Type B pancreatic cell (in vitro differentiated cells): ENCODE data around the gene CABP7. TPM values are rescaled to one million over a fixed set of nuclear protein-coding genes. Genes with fewer than 3 reads are reported as not detected.

ENCODE experiments used
- DNase-seq: peaks from one replicate; pipeline ENCODE4 v3.0.0; 2021; ENCODE audit warnings: mixed read lengths; ENCODE audit not compliant: unreplicated experiment; ENCODE audit errors: extremely low spot score
- H3K27ac Mint-ChIP-seq: 2 replicates; pipeline ENCODE4 v1.8.0; 2021; ENCODE audit warnings: mild to moderate bottlenecking, mixed read lengths
- H3K27me3 Mint-ChIP-seq: 2 replicates; pipeline ENCODE4 v1.8.0; 2021; ENCODE audit warnings: mixed read lengths
- H3K36me3 Mint-ChIP-seq: 2 replicates; pipeline ENCODE4 v1.8.0; 2021; ENCODE audit warnings: mixed read lengths
- H3K4me1 Mint-ChIP-seq: one replicate; pipeline ENCODE4 v1.8.0; 2021; ENCODE audit warnings: mixed read lengths; ENCODE audit not compliant: unreplicated experiment
- H3K4me3 Mint-ChIP-seq: 2 replicates; pipeline ENCODE4 v1.8.0; 2021; ENCODE audit warnings: mild to moderate bottlenecking, mixed read lengths
- H3K9me3 Mint-ChIP-seq: 2 replicates; pipeline ENCODE4 v1.8.0; 2021; ENCODE audit warnings: mixed read lengths
- total RNA-seq: library from RNA; stranded (reverse); gene quantifications from 2 replicates; pipeline ENCODE4 v1.2.1, GENCODE V29; 2021; ENCODE audit warnings: low replicate concordance
- TF ChIP-seq, protein P1 (sequence below): fragments of 200-600 bp; sonication (generic); conservative IDR thresholded peaks from 2 replicates; pipeline ENCODE4 v1.5.0; 2021; ENCODE audit warnings: antibody characterized with exemption, mild to moderate bottlenecking

CABP7 gene
- total RNA-seq, 1 donor from 2014 or later = 1.7 TPM

- Mint-ChIP-seq H3K9me3 (no peaks in the 10 kb centered on the region), H3K36me3 (peaks cover 11% of the 10 kb centered on the region), H3K27me3 (no peaks in the 10 kb centered on the region), H3K4me3 (no peak overlapping the region), H3K4me1 (peaks cover 21% of the 10 kb centered on the region), H3K27ac (no peak overlapping the region)
- TF ChIP-seq, protein P1, sequence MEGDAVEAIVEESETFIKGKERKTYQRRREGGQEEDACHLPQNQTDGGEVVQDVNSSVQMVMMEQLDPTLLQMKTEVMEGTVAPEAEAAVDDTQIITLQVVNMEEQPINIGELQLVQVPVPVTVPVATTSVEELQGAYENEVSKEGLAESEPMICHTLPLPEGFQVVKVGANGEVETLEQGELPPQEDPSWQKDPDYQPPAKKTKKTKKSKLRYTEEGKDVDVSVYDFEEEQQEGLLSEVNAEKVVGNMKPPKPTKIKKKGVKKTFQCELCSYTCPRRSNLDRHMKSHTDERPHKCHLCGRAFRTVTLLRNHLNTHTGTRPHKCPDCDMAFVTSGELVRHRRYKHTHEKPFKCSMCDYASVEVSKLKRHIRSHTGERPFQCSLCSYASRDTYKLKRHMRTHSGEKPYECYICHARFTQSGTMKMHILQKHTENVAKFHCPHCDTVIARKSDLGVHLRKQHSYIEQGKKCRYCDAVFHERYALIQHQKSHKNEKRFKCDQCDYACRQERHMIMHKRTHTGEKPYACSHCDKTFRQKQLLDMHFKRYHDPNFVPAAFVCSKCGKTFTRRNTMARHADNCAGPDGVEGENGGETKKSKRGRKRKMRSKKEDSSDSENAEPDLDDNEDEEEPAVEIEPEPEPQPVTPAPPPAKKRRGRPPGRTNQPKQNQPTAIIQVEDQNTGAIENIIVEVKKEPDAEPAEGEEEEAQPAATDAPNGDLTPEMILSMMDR = no peak
- no peak for DNase-seq
Measured at GRCh38 chr22:29683536-29683935, 36.3 kb upstream of the CABP7 start.

DNA sequence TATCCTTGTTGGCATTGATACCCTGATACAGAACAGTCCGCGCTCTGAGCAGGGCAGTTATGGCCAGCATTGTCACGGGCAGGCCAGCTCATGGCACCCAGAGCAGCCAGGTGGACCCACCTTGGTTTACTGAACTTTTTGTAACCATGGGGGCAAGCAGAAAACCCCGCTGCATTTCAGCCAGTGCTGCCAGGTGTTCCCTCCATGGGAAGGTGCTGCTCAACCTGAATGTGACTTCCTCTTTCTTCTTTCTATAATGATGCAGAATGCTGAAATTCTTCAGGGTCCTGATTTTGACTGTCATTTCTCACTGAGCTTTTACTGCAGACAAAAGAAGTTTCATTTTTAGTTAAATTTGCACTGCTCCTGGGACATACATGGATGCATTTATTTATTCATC, 35.6 kb upstream of the CABP7 start:
- DNase-seq = no peak
- peaks cover 11% of the 10 kb centered on the region for H3K36me3 Mint-ChIP-seq
- H3K27me3 Mint-ChIP-seq = no peaks in the 10 kb centered on the region
- no peaks in the 10 kb centered on the region for H3K9me3 Mint-ChIP-seq
- H3K4me1 Mint-ChIP-seq = peaks cover 26% of the 10 kb centered on the region
- no peak overlapping the region for H3K4me3 Mint-ChIP-seq
- H3K27ac Mint-ChIP-seq = no peak overlapping the region
- TF ChIP-seq, protein P1 = no peak

DNA sequence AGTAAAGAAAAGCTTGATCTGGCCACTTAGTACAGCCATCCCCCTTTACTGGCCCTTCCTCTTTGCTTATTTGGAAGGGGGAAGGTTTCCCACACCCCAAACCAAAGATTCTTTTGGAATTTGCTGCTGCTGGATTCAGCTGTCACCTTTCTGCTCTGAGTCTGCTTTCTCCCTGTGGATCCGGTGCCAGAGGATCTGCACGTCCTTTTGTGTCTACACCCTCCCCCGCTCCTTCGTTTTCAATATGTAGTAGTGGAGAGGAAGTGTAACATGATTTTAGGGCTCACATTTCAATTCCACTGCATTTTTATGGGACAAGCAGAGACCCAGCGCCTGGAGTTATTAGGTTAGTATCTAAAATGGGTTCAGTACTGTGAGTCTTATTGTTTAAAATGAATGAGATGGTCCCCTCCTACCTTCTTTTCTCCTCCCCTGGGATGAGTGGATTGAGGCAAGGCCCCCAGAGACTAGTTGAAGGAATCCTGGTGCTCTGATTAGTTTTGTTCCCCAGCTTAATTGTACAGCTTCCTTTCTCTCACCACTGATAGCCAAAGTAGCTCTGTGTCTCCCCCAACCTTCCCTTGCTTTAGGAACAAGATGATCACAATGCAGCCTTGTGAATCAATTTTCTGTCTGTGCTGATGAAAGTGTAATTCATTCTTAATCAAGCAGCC, 30.5 kb upstream of the CABP7 start:
- Mint-ChIP-seq H3K36me3 (peaks cover 6% of the 10 kb centered on the region), H3K27ac (peak overlapping the region; percentile 80), H3K4me3 (peak overlapping the region; percentile 10), H3K27me3 (no peaks in the 10 kb centered on the region), H3K9me3 (no peaks in the 10 kb centered on the region), H3K4me1 (peaks cover 39% of the 10 kb centered on the region)
- TF ChIP-seq, protein P1 = no peak
- no peak for DNase-seq

DNA sequence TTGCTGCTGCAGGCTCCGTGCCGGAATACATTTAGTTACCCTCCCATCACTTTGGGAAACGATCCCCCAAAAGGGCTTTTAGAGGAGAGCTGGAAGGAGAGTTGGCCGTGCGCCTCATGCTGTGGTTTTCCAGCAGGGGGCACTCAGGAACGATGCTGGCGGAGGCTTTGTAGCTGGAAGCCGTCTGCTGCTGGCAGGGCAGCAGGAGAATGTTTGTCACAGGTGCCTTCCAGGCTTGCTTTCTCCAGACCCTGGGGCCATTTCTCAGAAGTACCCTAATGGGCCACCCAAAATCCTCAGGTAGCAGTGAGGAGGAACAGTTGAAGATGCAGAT, 30.0 kb upstream of the CABP7 start:
- H3K4me1 Mint-ChIP-seq = peaks cover 39% of the 10 kb centered on the region

GRCh38 chr22:29690476-29690875, 29.3 kb upstream of the CABP7 start:
- Mint-ChIP-seq H3K27ac (peak overlapping the region; percentile 80), H3K4me3 (no peak overlapping the region), H3K36me3 (peaks cover 6% of the 10 kb centered on the region), H3K4me1 (peaks cover 39% of the 10 kb centered on the region), H3K9me3 (no peaks in the 10 kb centered on the region), H3K27me3 (no peaks in the 10 kb centered on the region)
- TF ChIP-seq, protein P1 = no peak
- DNase-seq = no peak

More for the DNA sequence above, 30.0 kb upstream of the CABP7 start:
- H3K4me3 Mint-ChIP-seq = peak overlapping the region; percentile 10
- H3K27ac Mint-ChIP-seq = peak overlapping the region; percentile 80
- TF ChIP-seq, protein P1 = peak; percentile 86
- H3K36me3 Mint-ChIP-seq = peaks cover 6% of the 10 kb centered on the region
- no peaks in the 10 kb centered on the region for H3K27me3 Mint-ChIP-seq
- no peak for DNase-seq
- H3K9me3 Mint-ChIP-seq = no peaks in the 10 kb centered on the region
